ENCODE data around the gene RHOT1.
"Not testable (repeated sequence)": the region's sequence is repeated elsewhere in the genome, so short reads cannot be mapped to it uniquely, and the experiment has no call there.

DNA sequence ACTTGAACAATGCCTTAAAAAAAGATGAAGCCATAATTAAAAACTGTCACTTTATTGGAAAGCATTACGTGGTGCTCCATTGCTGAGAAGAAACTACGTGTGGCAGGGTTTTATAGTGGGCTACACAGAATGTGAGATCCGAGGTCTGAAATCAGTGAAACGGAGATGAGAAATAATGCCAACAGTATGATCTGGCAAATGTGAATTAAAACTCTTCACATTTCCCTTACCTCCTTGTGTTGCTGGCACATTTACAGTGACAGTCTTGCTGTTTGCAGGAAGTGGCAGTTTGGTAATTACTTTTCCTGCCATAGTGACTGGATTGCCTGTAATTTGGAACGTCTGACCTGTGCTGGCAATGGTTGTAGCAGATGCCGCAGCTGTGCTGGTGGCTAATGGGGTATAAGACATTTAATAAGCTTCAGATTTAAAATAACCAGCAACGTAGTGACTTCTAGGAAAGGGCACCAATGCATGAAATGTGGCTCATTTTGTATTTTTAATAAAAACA, 35.8 kb upstream of the RHOT1 start:
- TF ChIP-seq, protein P1, sequence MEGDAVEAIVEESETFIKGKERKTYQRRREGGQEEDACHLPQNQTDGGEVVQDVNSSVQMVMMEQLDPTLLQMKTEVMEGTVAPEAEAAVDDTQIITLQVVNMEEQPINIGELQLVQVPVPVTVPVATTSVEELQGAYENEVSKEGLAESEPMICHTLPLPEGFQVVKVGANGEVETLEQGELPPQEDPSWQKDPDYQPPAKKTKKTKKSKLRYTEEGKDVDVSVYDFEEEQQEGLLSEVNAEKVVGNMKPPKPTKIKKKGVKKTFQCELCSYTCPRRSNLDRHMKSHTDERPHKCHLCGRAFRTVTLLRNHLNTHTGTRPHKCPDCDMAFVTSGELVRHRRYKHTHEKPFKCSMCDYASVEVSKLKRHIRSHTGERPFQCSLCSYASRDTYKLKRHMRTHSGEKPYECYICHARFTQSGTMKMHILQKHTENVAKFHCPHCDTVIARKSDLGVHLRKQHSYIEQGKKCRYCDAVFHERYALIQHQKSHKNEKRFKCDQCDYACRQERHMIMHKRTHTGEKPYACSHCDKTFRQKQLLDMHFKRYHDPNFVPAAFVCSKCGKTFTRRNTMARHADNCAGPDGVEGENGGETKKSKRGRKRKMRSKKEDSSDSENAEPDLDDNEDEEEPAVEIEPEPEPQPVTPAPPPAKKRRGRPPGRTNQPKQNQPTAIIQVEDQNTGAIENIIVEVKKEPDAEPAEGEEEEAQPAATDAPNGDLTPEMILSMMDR (IDR thresholded peaks at IDR 0.05), result not testable (repeated sequence)
- TF ChIP-seq SIN3A (IDR thresholded peaks at IDR 0.05; ENCODE audit: borderline replicate concordance, insufficient read depth, low read depth, low read length); POLR2AphosphoS5 (IDR thresholded peaks at IDR 0.05; ENCODE audit: low read depth, low read length); TCF7L2 (IDR thresholded peaks at IDR 0.05; ENCODE audit: low read depth, low read length): not testable (repeated sequence)
- TF ChIP-seq, protein P2, sequence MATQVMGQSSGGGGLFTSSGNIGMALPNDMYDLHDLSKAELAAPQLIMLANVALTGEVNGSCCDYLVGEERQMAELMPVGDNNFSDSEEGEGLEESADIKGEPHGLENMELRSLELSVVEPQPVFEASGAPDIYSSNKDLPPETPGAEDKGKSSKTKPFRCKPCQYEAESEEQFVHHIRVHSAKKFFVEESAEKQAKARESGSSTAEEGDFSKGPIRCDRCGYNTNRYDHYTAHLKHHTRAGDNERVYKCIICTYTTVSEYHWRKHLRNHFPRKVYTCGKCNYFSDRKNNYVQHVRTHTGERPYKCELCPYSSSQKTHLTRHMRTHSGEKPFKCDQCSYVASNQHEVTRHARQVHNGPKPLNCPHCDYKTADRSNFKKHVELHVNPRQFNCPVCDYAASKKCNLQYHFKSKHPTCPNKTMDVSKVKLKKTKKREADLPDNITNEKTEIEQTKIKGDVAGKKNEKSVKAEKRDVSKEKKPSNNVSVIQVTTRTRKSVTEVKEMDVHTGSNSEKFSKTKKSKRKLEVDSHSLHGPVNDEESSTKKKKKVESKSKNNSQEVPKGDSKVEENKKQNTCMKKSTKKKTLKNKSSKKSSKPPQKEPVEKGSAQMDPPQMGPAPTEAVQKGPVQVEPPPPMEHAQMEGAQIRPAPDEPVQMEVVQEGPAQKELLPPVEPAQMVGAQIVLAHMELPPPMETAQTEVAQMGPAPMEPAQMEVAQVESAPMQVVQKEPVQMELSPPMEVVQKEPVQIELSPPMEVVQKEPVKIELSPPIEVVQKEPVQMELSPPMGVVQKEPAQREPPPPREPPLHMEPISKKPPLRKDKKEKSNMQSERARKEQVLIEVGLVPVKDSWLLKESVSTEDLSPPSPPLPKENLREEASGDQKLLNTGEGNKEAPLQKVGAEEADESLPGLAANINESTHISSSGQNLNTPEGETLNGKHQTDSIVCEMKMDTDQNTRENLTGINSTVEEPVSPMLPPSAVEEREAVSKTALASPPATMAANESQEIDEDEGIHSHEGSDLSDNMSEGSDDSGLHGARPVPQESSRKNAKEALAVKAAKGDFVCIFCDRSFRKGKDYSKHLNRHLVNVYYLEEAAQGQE (IDR thresholded peaks at IDR 0.05; ENCODE audit: insufficient read depth in 1 of 2, low read depth in 2 of 2, low read length in 1 of 2), result not testable (repeated sequence)

Measured in Panc1 (cell line).